ENCODE data around the gene TAS1R3. TPM values are rescaled to one million over a fixed set of nuclear protein-coding genes. Genes with fewer than 3 reads are reported as not detected.
"Not testable (repeated sequence)": the region's sequence is repeated elsewhere in the genome, so short reads cannot be mapped to it uniquely, and the experiment has no call there.

The TAS1R3 gene
- total RNA-seq, 1 experiment from 2014 or later, result not detected

DNA sequence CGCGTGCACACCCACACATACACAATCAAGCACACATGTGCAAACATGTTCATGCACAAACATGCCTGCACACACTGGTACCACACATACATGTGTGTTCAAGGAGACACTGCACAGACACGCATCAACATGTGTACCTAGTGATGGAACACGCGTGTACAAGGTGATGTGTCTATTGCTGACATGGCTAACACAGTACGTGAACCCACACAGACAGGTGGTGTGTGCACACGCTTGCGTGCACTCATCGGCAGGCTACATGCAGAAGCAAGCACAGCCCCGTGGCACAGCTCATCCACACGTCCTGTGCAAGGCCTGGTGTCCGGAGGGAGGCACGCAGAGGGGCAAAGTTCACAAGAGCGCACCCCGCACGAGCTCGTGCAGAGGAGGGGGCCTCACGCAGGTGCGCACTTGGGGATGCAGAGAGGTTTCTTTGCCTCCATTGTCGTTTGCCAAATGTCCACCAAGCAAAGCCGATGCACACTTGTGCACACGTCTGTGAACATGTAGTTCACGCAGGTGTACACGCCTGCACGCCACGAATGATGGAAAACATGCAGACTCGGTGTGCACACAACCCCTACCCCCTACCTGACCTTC, 24.3 kb upstream of the TAS1R3 start:
- in situ Hi-C loops (cut with HindIII; ENCODE audit: low pct_unique_long_range_greater_than_20kb, low sequenced_read_pairs), result no loop called here
- DNase-seq (ENCODE audit: low read depth), result no peak

DNA sequence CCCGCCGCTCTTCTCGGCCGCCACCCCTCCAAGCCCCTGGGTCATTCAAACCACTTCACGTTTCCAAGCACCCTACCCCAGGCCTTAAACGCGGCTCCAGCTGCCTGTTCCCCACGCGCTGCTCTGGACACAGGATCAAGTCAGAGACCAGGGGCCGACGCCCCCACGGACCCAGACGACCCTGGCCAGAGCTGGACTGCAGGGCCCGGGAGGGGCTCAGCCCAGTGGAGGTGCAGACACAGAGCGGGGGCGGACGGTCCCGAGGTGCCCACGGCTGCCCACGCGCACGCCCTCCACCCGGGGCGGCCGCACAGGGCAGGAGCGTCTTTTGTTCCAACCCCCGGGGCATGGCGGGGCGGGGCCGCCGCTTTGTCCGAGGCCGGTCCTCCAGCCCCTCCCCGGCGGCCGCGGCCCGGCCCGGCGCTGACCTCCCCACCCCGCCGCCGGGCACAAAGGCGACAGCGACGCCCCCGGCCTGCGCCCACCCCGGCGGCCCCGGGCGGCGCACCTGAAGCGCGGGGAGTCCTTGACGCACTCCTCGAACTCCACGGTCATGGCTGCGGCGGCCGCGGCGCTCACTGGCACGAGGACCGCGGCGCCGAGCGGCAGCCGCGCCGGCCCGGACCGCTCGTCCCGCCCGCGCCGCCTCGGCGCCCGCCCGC, 23.7 kb upstream of the TAS1R3 start:
- in situ Hi-C loops (cut with HindIII; ENCODE audit: low pct_unique_long_range_greater_than_20kb, low sequenced_read_pairs), result no loop called here
- peak; percentile 45 for DNase-seq (ENCODE audit: low read depth)

DNA sequence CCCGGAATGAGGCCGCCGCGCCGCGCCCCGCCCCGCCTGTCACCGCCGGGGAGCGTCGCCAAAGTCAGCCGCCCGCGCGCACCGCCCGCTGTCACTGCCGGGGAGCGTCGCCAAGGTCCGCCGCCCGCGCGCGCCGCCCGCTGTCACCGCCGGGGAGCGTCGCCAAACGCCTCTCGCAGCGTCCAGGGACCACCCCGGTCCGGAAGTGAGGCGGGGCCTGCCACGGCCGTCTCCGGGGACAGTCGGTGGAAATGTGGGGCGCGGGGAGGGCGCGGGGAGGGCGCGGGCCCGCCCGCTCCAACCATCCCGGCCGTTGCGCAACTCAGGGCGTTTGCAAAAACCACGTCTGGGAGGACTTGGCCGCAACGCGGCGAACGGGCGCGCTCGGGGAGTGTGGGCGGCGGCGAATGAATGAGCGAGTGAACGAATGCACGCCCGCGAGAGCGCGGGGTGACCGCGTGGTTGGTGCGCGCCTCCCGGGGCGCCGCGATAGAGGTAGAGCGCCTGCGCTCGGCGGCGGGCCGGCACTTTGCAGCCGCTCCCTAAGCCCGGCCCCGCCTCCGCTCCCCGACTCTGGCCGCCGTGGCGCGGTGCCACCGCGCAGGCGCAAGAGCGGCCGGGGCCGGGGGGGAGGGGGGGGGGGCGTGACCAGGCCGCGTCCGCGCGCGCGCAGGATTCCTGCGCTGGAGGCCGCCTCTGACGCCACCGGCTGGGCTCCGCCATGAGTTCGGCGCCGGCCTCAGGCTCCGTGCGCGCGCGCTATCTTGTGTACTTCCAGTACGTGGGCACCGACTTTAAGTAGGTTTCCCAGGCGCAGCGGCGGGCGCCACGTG, 22.9 kb upstream of the TAS1R3 start, which contains the start of the genes ACAP3 and PUSL1:
TSS of gene ACAP3 (minus strand) at position 8 of the 833 bp plus-strand sequence. CDS start 115 bp downstream, outside the sequence.
TSS of gene PUSL1 (plus strand) at position 675 of the 833 bp plus-strand sequence. CDS start at position 722, 47 bp downstream.
- DNase-seq (ENCODE audit: low read depth), result peak; percentile 93
- in situ Hi-C loops (cut with HindIII; ENCODE audit: low pct_unique_long_range_greater_than_20kb, low sequenced_read_pairs), result no loop called here

DNA sequence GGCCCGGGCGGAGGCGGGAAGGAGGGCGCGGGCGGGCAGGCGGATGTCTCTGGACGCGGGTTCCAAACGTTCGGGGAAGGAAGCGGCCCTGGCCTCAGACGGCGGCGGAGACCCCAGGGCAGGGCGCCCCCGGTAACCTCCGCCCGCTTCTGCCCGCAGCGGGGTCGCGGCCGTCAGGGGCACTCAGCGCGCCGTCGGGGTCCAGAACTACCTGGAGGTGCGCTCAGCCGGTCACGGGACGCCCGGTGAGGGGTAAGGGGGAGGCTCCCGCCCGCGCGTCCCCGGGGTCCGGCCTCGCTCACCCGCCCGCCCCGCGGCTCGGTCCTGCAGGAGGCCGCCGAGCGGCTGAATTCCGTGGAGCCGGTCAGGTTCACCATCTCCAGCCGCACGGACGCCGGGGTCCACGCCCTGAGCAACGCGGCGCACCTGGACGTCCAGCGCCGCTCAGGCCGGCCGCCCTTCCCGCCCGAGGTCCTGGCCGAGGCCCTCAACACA, 22.3 kb upstream of the TAS1R3 start:
- in situ Hi-C loops (cut with HindIII; ENCODE audit: low pct_unique_long_range_greater_than_20kb, low sequenced_read_pairs), result no loop called here
- DNase-seq (ENCODE audit: low read depth), result no peak

DNA sequence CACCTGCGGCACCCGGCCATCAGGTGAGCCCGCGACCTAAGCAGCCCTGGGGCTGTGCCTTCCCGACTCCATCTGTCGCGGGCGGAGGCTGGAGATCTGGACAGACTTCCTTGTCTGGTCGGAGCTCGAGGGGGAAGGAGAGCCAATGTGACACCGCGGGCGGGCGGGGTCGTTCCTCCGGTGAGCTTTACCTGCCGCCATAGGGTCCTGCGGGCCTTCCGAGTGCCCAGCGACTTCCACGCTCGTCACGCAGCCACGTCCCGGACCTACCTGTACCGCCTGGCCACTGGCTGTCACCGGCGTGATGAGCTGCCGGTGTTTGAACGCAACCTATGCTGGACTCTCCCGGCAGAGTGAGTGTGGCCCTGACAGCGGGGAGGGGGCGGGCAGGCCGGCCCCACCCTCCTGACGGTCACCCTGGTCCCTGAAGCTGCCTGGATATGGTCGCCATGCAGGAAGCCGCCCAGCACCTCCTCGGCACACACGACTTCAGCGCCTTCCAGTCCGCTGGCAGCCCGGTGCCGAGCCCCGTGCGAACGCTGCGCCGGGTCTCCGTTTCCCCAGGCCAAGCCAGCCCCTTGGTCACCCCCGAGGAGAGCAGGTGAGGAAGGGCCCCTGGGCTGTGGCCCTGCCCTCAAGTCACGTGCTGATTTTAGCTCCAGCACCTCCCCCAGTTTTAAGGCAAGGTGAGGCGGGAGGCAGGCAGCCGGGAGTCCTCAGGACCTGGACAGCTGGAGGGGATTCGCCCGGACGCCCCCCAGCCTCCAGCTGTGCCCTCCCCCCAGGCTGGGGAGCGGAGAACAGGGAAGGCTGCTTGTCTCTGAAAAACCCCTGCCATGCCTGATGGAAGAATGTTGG, 21.6 kb upstream of the TAS1R3 start:
- no peak for DNase-seq (ENCODE audit: low read depth)
- in situ Hi-C loops (cut with HindIII; ENCODE audit: low pct_unique_long_range_greater_than_20kb, low sequenced_read_pairs), result no loop called here

DNA sequence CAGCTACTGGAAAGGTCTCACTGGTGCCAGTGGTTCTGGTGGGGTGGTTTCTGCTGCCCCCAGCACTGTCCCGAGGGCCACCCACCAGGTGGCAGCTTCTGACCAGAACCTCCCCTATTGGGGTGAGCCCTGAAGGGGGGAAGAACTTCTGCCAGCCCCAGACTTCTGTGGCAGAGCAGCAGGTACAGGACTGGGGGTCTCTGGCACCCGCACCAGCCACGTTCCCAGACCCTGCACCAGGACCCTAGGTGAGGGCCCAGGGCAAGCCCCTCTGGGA, 21.0 kb upstream of the TAS1R3 start:
- in situ Hi-C loops (cut with HindIII; ENCODE audit: low pct_unique_long_range_greater_than_20kb, low sequenced_read_pairs), result no loop called here
- DNase-seq (ENCODE audit: low read depth), result no peak

DNA sequence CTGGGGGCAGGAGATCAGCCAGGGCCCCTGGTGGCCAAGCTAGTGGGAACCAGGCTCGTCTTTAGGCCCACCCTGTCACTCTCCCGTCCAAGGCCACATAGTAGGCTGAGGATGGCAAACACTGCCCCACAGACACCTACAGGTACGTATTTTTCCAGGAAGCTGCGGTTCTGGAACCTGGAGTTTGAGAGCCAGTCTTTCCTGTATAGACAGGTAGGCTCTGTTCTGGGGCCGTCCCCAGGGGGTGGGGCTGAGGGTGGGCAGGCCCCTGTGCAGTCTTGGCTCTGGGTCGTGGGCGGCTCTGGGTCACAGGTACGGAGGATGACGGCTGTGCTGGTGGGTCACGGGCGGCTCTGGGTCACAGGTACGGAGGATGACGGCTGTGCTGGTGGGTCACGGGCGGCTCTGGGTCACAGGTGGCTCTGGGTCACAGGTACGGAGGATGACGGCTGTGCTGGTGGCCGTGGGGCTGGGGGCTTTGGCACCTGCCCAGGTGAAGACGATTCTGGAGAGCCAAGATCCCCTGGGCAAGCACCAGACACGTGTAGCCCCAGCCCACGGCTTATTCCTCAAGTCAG, 20.5 kb upstream of the TAS1R3 start:
- DNase-seq (ENCODE audit: low read depth), result no peak
- in situ Hi-C loops (cut with HindIII; ENCODE audit: low pct_unique_long_range_greater_than_20kb, low sequenced_read_pairs), result no loop called here

DNA sequence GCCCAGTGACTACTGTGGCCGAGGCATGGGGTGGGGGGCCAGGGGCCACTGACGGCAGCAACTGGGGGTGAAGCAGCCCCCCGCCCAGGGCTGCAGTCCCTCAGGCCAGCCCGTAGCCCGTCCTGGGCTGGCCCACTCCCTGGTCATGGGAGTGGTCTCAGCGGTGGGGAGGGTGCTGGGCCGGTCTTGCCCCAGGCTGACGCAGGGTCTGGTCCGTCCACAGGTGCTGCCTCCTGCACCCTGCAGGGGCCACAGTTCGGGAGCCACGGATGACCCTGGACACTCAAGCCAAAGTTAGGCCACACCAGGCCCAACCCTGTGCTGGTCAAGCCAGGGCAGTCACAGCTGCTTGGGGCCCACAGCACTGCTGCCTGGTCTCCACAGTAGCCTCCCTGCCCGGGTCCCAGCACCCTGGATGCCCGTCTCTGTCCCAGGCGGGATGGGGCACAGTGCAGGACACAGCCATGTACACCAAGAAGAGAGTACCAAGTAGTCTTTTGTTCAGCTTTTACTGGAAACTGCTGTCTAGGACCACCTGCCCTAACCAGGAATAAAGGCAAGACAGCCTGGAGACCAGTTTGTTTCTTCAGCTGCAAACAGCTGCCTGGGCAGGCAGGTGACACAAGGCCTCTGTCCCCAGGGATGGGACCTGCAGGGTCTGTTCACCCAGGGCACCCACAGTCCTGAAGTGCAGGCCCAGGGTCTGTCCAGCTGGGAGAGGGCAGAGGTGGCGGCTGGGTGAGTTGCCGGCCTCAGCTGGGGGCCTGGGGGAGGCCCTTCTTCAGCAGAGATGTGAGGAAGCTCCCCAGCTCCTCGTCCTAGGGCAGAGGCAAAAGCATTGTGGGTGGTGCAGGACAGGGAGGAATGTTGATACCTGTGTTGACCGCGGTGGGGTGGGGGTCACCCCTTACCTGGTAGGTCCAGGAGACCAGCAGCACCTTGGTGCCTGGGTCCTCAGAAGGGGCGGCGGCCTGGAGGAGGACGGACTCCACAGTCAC, 19.7 kb upstream of the TAS1R3 start:
- in situ Hi-C loops (cut with HindIII; ENCODE audit: low pct_unique_long_range_greater_than_20kb, low sequenced_read_pairs), result no loop called here
- DNase-seq (ENCODE audit: low read depth), result no peak

DNA sequence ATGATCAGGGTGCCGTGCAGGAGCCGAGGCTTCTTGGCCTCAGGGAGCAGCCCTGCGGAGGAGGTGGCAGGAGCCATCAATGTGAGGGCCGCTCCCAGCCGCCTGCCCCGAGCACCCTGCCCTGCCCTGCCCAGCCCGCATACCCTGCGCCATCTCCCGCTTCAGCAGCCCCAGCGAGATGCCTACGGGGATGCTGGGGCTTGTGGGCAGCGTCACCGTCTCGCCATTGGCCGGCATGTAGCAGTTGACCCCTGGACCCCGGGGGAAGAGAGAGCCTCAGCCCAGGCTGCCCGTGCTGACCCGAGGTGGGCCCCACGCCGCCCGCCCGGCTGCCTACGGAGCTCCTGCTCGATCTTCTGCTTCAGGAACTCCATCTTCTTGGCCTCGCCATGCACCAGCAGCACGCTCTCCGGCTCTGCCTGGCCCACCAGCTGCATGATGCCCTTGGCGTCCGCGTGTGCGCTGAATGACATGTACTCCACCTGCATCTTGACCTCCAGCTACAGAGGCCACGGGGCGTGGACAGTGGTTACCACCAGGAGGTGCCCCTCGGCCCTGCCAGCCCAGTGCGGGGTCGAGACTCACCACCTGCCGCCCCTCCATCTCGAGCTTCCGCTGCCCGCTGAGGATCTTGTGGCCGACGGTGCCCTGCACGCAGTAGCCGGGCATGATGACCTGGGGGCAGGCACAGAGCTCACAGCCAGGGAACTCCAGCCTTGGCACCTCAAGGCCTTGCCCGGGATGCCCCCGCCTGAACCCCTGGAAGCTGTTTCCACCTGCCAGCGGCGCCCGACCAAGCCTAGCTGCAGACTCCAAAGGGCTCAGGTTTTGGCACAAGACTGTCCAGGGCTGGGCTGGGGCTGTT, 18.4 kb upstream of the TAS1R3 start:
- DNase-seq (ENCODE audit: low read depth), result no peak
- in situ Hi-C loops (cut with HindIII; ENCODE audit: low pct_unique_long_range_greater_than_20kb, low sequenced_read_pairs), result no loop called here

DNA sequence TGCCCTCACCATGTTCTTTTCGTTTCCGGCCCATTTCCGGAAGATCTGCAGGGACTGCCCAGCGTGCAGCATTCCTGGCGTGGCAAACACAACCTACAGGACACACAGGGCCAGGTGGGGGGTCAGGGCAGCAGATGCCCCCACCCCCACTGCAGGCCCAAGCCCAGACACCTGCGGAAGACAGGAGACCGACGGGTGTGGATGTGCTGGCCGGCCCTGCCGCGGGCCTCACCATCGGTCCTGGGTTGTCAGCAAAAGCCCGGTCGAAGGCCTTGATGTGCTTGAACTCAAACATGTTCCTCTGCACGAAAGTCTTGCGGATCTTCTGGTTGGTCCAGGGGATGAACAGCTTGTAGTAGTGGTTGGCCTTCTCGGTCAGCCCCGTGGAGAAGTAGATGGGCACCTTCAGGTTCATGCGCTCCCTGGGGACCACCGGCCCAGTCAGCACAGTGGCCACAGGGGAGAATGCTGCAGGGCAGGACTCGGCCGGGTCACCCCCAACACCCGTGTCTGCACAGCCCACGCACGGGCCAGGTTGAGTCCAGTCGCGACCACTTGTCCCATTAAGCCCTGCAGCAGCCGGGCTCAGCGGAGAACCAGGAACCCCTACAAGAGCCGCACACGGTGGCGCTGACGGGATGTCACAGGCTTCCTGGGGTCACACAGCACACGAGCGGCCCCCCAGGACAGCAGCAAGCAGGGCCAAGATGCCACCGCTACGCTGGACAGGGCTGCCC, 17.4 kb upstream of the TAS1R3 start:
- in situ Hi-C loops (cut with HindIII; ENCODE audit: low pct_unique_long_range_greater_than_20kb, low sequenced_read_pairs), result no loop called here
- no peak for DNase-seq (ENCODE audit: low read depth)

DNA sequence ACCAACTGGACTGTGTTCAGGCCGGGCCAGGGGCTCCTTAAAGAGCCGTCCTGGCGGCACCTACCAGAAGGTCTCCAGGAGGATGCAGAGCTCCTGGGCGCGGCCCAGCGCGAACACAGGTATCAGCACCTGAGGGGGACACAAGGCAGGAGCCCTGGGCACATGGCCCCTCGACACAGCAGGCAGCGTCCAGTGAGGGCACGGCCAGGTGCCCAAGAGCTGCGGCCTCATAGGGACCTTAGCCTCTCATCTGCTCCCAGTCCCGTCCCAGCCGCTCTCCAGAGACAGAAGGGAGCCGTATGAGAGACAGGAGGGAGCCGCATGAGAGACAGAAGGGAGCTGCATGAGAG, 16.9 kb upstream of the TAS1R3 start:
- no peak for DNase-seq (ENCODE audit: low read depth)
- in situ Hi-C loops (cut with HindIII; ENCODE audit: low pct_unique_long_range_greater_than_20kb, low sequenced_read_pairs), result no loop called here

DNA sequence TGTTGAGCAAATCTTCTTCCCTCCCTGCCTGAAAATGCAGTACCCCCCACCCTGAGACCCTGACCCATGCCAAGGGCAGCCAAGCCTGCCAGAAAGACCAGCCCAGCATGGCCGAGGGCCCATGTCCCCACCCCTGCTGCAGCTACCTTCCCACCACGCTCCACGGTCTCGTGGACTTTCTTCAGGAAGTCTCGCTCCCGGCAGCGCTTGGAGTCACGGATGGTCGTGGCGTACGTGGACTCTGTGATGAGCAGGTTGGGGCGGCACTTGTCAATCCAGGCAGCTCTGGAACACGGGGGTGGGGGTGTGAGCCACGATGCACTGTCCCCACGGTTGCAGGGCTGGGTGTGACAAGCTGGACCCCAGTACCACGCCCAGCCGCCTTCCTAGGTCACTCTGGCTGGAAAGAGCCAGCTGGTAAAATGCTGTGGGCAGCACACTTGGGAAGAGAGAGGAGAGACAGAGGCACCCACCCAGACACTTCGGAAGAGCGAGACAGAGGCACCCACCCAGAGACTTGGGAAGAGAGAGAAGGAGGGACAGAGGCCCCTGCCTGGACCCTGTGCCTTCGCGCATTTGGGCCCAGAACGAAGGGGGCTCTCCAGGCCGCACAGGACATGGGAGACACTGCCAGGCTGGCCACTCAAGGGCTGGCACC, 16.3 kb upstream of the TAS1R3 start:
- no peak for DNase-seq (ENCODE audit: low read depth)
- in situ Hi-C loops (cut with HindIII; ENCODE audit: low pct_unique_long_range_greater_than_20kb, low sequenced_read_pairs), result no loop called here

DNA sequence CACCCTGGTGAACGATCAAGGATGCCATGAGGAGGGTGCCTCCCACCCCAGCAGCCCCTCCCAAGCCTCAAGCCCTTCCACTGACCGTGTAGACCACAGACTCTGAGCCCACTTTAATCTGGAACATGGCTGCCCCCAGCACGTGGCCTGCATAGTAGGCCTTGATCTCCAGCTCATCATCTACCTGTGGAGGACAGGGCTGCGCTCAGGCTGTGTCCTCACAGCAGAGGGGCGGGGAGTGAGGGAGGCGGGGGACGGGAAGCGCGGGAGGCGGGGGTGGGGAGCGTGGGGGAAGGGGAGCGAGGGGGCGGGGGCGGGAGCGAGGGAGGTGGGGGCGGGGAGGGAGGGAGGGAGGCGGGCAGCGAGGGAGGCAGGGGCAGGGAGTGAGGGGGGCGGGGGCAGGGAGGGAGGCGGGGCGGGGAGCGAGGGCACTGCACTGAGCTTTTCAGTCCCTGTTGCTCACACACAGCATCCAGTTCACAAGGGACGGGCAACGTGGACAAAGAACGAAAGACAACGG, 15.6 kb upstream of the TAS1R3 start:
- in situ Hi-C loops (cut with HindIII; ENCODE audit: low pct_unique_long_range_greater_than_20kb, low sequenced_read_pairs), result no loop called here
- DNase-seq (ENCODE audit: low read depth), result no peak

DNA sequence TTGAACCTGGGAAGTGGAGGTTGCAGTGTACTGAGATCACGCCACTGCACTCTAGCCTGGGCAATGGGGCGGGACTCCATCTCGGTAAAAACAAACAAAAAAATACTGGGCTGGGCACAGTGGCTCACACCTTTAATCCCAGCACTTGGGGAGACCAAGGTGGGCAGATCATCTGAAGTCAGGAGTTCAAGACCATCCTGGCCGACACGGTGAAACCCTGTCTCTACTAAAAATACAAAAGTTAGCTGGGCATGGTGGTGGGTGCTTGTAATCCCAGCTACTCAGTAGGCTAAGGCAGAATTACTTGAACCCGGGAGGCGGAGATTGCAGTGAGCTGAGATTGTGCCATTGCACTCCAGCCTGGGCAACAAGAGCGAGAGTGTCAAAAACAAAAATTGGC, 14.9 kb upstream of the TAS1R3 start:
- DNase-seq (ENCODE audit: low read depth); in situ Hi-C loops (cut with HindIII; ENCODE audit: low pct_unique_long_range_greater_than_20kb, low sequenced_read_pairs): not testable (repeated sequence)

DNA sequence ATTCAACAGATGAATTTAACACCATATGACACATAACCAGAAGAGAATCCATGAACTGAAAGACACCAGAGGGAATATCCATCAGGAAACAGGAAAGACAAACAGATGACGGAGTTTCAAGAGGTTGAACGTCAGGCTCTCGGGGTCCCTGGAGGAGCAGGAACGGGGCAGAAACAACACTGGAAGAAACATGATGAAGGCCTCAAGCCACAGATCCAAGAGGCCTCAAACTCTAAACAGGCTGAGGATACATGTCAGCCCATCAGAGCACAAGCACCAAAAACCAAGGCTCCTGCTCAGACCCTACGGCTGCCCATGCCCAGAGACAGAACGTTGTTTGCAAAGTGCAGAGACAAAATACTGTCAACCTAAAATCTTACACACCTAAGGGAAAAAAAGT, 13.7 kb upstream of the TAS1R3 start:
- in situ Hi-C loops (cut with HindIII; ENCODE audit: low pct_unique_long_range_greater_than_20kb, low sequenced_read_pairs), result no loop called here
- no peak for DNase-seq (ENCODE audit: low read depth)
